Transverse colon (tissue), 4 donors: ENCODE data around the gene CDH18. TPM values are rescaled to one million over a fixed set of nuclear protein-coding genes. Genes with fewer than 3 reads are reported as not detected.

Source experiments
- DNase-seq: peaks from one replicate; pipeline ENCODE4 v3.0.0-alpha.2; 2019
- H3K27ac ChIP-seq, 4 donors: fragments of 200-600 bp; sonication (generic); 2 replicates each; pipeline ENCODE4 v1.5.1; 2016 to 2018; ENCODE audit warnings: inconsistent platforms in 4 of 4
- H3K27me3 ChIP-seq: fragments of 200-600 bp; sonication (generic); 2 replicates; pipeline ENCODE4 v1.5.1; 2017; ENCODE audit warnings: inconsistent platforms
- H3K36me3 ChIP-seq, 4 donors: fragments of 200-600 bp; sonication (generic); 2 replicates each; pipeline ENCODE4 v1.5.1; 2017 to 2019; ENCODE audit warnings: inconsistent platforms in 4 of 4
- H3K4me1 ChIP-seq, 4 donors: fragments of 200-600 bp; sonication (generic); 2 replicates each; pipeline ENCODE4 v1.5.1; 2017 to 2020; ENCODE audit warnings: inconsistent platforms in 4 of 4
- H3K4me3 ChIP-seq, 4 donors: fragments of 200-600 bp; sonication (generic); 1 replicate in 1 of 4; 2 replicates in 3 of 4; pipeline versions ENCODE4 v1.5.1 to v1.6.1; 2017 to 2019; ENCODE audit warnings: inconsistent platforms in 4 of 4
- H3K9me3 ChIP-seq, 2 donors: fragments of 200-600 bp; sonication (generic); 2 replicates each; pipeline ENCODE4 v1.5.1; 2017 to 2019; ENCODE audit warnings: inconsistent platforms in 2 of 2
- EP300 ChIP-seq: sonication (generic); formaldehyde crosslinking; IDR thresholded peaks from one replicate; pipeline ENCODE4 v1.6.1; 2017; ENCODE audit warnings: antibody characterized with exemption, low read depth
- POLR2A ChIP-seq: fragments of 450-650 bp; IDR thresholded peaks from one replicate; pipeline ENCODE4 v1.6.1; 2016; ENCODE audit warnings: antibody characterized with exemption, mild to moderate bottlenecking, moderate library complexity
- POLR2AphosphoS5 ChIP-seq, 3 donors: sonication (generic); formaldehyde crosslinking; IDR thresholded peaks; one replicate each; pipeline ENCODE4 v1.6.1; 2016; ENCODE audit warnings: antibody characterized with exemption in 3 of 3
- WGBS, 2 donors: methylation state at CpG; one replicate each; pipeline ENCODE4 v1.1.5; 2018; ENCODE audit warnings: low coverage in 1 of 2; 5-methylcytosine and 5-hydroxymethylcytosine counted together
- in situ Hi-C, 4 donors: fragments of 200-750 bp; cut with MboI; loops; one replicate each; pipeline versions ENCODE4 v1.15.0 to v1.15.1; 2017; ENCODE audit warnings: low sequenced_read_pairs in 3 of 4, low pct_ligation_motif_present in 1 of 4, low pct_unique_long_range_greater_than_20kb in 1 of 4
- intact Hi-C: fragments of 100-400 bp; cut with DNase I; formaldehyde crosslinking; loops from one replicate; pipeline ENCODE4 v1.15.1; 2023; ENCODE audit warnings: low total_unique reads
- total RNA-seq, 4 donors: library from RNA; depleted of rRNA; stranded (reverse); fragments of >200 nt; gene quantifications; one replicate each; pipeline ENCODE4 v1.1.0, GENCODE V29; 2016
- TF ChIP-seq, protein P1 (sequence below), 5 experiments: fragments of 200-600 bp in 3 of 5; fragments of 450-650 bp in 2 of 5; sonication (generic) in 3 of 5; IDR thresholded peaks; 1 replicate in 2 of 5; 2 replicates in 3 of 5; pipeline ENCODE4 v1.5.1; 2016 to 2017; ENCODE audit warnings: antibody characterized with exemption in 5 of 5, inconsistent platforms in 3 of 5, mild to moderate bottlenecking in 2 of 5, moderate library complexity in 1 of 5

The CDH18 gene
- total RNA-seq, 4 donors from 2014 or later, result not detected

DNA sequence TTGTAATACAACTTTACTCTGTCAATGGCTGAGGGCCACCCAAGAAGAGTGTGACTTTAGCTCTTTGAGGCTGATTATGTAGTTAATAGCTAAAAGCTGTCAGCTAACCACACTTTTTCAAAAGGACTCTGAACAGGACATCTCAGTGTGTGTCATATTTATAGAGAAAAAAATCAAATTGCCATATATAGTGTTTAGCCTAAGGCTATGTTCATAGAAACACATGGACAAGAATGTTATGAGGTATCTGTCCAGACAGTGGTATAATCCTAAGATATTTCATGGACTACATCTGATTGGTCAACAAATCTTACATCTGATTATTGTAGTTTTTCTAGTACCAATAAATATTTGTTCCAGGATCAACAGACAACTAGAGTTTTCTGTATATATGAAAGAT lies 42.1 kb upstream of the CDH18 start:
- in situ Hi-C loops, result no loop called here
- Histone ChIP-seq H3K27me3 (no peaks in the 10 kb centered on the region), H3K36me3 (no peaks in the 10 kb centered on the region), H3K27ac (no peak overlapping the region), H3K4me1 (no peaks in the 10 kb centered on the region), H3K9me3 (no peaks in the 10 kb centered on the region), H3K4me3 (no peak overlapping the region)
- no peak for DNase-seq
- intact Hi-C loops, result no loop called here
- no peak for TF ChIP-seq EP300
- TF ChIP-seq POLR2A, result no peak
- TF ChIP-seq POLR2AphosphoS5 (IDR thresholded peaks at IDR 0.05), result no peak
- TF ChIP-seq, protein P1, sequence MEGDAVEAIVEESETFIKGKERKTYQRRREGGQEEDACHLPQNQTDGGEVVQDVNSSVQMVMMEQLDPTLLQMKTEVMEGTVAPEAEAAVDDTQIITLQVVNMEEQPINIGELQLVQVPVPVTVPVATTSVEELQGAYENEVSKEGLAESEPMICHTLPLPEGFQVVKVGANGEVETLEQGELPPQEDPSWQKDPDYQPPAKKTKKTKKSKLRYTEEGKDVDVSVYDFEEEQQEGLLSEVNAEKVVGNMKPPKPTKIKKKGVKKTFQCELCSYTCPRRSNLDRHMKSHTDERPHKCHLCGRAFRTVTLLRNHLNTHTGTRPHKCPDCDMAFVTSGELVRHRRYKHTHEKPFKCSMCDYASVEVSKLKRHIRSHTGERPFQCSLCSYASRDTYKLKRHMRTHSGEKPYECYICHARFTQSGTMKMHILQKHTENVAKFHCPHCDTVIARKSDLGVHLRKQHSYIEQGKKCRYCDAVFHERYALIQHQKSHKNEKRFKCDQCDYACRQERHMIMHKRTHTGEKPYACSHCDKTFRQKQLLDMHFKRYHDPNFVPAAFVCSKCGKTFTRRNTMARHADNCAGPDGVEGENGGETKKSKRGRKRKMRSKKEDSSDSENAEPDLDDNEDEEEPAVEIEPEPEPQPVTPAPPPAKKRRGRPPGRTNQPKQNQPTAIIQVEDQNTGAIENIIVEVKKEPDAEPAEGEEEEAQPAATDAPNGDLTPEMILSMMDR (IDR thresholded peaks at IDR 0.05), result no peak

DNA sequence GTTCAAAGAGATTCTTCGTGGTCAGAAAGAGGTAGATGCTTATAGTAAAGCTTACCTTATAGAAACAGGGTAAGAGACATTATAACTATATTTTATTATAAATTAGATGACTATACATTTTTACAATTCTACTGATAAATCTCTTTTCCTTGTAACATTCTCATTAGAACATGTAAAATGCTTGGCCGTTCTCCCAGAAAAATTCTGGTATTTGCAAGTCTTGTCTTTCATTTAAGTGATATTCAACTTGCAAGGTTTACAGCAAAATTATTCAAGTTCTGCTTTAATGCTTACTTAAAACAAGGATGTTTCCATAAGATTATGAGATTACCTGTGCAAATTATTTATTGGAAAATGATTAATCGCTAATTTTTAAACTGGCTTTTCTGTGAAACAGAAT lies 41.3 kb upstream of the CDH18 start:
- H3K4me3 ChIP-seq, result no peak overlapping the region
- TF ChIP-seq POLR2AphosphoS5 (IDR thresholded peaks at IDR 0.05) (no peak), POLR2A (no peak), EP300 (no peak)
- TF ChIP-seq, protein P1 (IDR thresholded peaks at IDR 0.05), result no peak
- 49 to 52% methylated on average over 3 of the region's 3 CpGs for WGBS, 2 donors
- H3K4me1 ChIP-seq, result no peaks in the 10 kb centered on the region
- no peaks in the 10 kb centered on the region for H3K36me3 ChIP-seq
- in situ Hi-C loops (no loop called here), intact Hi-C loops (no loop called here)
- no peak overlapping the region for H3K27ac ChIP-seq
- H3K27me3 ChIP-seq, result no peaks in the 10 kb centered on the region
- H3K9me3 ChIP-seq, result no peaks in the 10 kb centered on the region
- DNase-seq, result no peak

DNA sequence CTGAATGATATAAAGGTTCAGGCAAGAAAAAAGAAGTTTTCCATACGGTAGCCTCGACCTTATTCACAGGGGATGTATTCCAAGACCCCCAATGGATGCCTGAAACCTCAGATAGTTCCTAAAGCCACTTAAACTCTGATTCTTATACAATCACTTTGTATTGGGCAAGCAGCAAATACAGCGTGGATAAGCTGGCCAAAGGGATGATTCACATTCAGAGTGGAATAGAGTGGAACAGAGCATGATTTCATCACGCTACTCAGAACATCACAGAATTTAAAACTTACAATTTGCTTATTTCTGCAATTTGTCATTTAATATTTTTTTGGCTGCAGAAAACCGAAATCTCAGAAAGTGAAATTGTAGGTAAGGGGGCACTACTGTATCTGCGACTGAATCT lies 40.5 kb upstream of the CDH18 start:
- in situ Hi-C loops, result no loop called here
- no peak for TF ChIP-seq EP300
- Histone ChIP-seq H3K4me1 (no peaks in the 10 kb centered on the region), H3K36me3 (no peaks in the 10 kb centered on the region), H3K9me3 (no peaks in the 10 kb centered on the region), H3K4me3 (no peak overlapping the region), H3K27me3 (no peaks in the 10 kb centered on the region), H3K27ac (no peak overlapping the region)
- DNase-seq, result no peak
- WGBS, 2 donors, result 48 to 70% methylated on average over 5 to 6 of the region's 6 CpGs
- intact Hi-C loops, result no loop called here

DNA sequence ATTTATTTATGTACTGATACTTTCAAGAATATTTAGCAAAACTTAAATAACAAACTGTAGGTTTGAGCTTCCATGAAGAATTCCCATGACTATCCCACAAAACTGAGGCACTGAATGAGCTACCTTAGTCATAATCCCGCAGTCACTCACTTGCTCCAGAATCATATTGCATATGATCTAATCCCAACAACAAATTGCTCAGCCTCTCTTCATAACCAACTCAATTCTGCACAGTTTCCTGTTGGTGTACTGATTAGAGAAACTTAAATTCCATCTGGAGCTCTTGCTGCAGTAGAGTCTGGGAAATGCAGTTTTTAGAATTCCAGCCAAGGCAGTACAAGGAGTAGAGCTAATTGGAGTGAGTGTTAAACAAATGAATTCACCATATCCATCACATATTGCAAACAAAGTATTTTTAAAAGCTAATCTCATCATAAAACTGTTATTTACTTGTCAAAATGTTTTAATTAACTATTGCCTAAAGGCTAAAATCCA lies 35.7 kb upstream of the CDH18 start:
- 100% methylated on average over 1 of the region's 1 CpG; no CpG with 5 or more reads in 1 of the 2 donors for WGBS, 2 donors
- Histone ChIP-seq H3K36me3 (no peaks in the 10 kb centered on the region), H3K4me1 (no peaks in the 10 kb centered on the region), H3K4me3 (no peak overlapping the region), H3K9me3 (no peaks in the 10 kb centered on the region), H3K27me3 (no peaks in the 10 kb centered on the region), H3K27ac (no peak overlapping the region)
- DNase-seq, result no peak
- no peak for TF ChIP-seq POLR2A
- TF ChIP-seq, protein P1 (IDR thresholded peaks at IDR 0.05), result no peak
- no peak for TF ChIP-seq POLR2AphosphoS5 (IDR thresholded peaks at IDR 0.05)
- TF ChIP-seq EP300, result no peak
- intact Hi-C loops, result no loop called here
- in situ Hi-C loops, result no loop called here

DNA sequence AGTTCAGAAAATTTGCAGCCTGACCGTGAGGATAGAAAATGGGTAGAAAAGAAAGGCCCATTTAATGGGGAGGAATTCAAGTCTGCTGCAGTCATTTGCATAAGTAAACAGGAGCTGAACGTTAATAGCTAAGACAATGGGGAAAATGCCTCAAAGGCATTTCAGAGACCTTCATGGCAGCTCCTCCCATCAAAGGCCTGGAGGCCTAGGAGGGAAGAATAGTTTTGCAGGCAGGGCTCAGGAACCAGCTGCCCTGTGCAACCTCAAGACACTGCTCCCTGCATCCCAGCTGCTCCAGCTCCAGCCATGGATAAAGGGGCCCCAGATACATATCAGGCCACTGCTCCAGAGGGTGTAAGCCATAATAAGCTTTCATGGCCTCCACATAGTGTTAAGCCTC lies 32.2 kb upstream of the CDH18 start:
- 52 to 70% methylated on average over 2 of the region's 2 CpGs for WGBS, 2 donors
- DNase-seq, result no peak
- Histone ChIP-seq H3K36me3 (no peaks in the 10 kb centered on the region), H3K4me3 (no peak overlapping the region), H3K9me3 (peaks cover 0 to 8% of the 10 kb centered on the region in 2 donors), H3K27ac (no peak overlapping the region), H3K27me3 (no peaks in the 10 kb centered on the region), H3K4me1 (no peaks in the 10 kb centered on the region)
- in situ Hi-C loops, result no loop called here
- TF ChIP-seq, protein P1 (IDR thresholded peaks at IDR 0.05), result no peak
- no peak for TF ChIP-seq POLR2A
- no peak for TF ChIP-seq POLR2AphosphoS5 (IDR thresholded peaks at IDR 0.05)
- no peak for TF ChIP-seq EP300
- intact Hi-C loops, result no loop called here
